PC-9 (cell line): Measurements from ENCODE around the gene MAN1B1.

Experiments
- EZH2 ChIP-seq: fragments of 200-600 bp; sonication (generic); IDR thresholded peaks from 2 replicates; pipeline ENCODE4 v1.8.0; 2017; ENCODE audit warnings: antibody characterized with exemption, low read depth
- TF ChIP-seq, protein P1 (sequence below): fragments of 200-600 bp; sonication (generic); conservative IDR thresholded peaks from 2 replicates; pipeline ENCODE4 v1.6.1; 2017; ENCODE audit warnings: mixed run types, antibody characterized with exemption, mild to moderate bottlenecking, moderate library complexity

DNA sequence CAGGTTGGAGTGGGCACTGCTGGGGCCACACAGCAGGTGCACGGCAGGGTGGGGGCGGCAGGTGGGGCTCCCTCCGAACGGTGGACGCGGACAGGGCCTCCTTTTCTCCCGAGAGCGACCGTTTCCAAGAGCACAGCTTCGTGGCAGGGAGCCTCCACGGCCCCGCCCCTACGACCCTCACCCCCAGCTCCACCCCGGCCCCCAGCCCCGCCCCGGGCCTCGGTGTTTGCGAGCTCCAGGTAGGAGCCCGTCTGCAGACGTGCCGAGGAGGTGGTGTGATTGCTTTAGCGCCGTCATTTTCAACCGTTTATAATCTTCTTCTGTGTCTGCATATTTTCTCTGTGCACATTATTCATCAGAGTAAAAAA is 61.0 kb downstream of the MAN1B1 start:
- TF ChIP-seq, protein P1, sequence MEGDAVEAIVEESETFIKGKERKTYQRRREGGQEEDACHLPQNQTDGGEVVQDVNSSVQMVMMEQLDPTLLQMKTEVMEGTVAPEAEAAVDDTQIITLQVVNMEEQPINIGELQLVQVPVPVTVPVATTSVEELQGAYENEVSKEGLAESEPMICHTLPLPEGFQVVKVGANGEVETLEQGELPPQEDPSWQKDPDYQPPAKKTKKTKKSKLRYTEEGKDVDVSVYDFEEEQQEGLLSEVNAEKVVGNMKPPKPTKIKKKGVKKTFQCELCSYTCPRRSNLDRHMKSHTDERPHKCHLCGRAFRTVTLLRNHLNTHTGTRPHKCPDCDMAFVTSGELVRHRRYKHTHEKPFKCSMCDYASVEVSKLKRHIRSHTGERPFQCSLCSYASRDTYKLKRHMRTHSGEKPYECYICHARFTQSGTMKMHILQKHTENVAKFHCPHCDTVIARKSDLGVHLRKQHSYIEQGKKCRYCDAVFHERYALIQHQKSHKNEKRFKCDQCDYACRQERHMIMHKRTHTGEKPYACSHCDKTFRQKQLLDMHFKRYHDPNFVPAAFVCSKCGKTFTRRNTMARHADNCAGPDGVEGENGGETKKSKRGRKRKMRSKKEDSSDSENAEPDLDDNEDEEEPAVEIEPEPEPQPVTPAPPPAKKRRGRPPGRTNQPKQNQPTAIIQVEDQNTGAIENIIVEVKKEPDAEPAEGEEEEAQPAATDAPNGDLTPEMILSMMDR: no peak
- no peak for TF ChIP-seq EZH2
